Measurements from ENCODE around the gene ZEB1.

DNA sequence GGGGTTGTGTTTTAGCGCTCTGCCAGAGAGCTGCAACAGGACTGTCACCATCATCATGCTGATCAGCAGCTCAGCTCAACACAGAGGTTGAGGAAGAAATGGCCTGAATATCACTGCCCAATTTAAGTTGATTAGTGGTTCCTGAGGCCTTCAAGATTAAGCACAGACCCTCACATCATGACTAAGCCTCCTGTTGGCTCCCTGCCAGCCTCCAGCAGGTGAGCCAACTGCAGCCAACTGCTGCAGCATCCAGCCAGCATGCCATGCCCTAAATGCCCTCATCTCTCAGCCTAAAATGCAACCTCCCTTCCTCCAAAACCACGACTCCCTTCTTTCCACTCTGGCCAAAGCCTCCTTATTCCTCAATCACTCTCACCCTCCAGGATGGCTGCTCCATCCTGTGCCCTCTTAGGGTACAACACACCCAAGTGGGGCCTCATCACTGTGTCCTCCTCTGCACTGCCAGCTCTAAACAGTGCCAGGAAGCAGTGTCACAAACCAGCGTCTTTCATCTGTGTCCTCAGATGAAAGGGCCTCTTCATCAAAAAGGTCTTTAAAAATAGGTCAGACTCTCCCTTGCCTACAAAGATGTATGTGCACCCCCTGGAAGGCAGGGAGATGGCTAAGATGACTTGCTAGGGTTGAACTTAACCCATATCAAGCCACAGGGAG lies 259.3 kb downstream of the ZEB1 start:
- TF ChIP-seq RAD21 (IDR thresholded peaks at IDR 0.05 in 1 of 2, conservative IDR thresholded peaks at IDR 0.05 in 1 of 2; ENCODE audit: low read depth in 2 of 2, low read length in 2 of 2) (no peak), YY1 (IDR thresholded peaks at IDR 0.05; ENCODE audit: low read depth, low read length) (no peak), KDM1A (IDR thresholded peaks at IDR 0.05; ENCODE audit: borderline replicate concordance, low read length) (no peak), NRF1 (IDR thresholded peaks at IDR 0.05; ENCODE audit: low read depth, low read length) (no peak), POLR2AphosphoS5 (IDR thresholded peaks at IDR 0.05; ENCODE audit: low read depth, low read length) (no peak), TBP (IDR thresholded peaks at IDR 0.05; ENCODE audit: low read depth, low read length) (no peak), EZH2 (IDR thresholded peaks at IDR 0.05; ENCODE audit: low read depth, low read length, severe bottlenecking) (no peak), EP300 (IDR thresholded peaks at IDR 0.05; ENCODE audit: borderline replicate concordance in 1 of 2, low read depth in 2 of 2, low read length in 2 of 2) (no peak), HDAC2 (IDR thresholded peaks at IDR 0.05; ENCODE audit: borderline replicate concordance in 1 of 2, low read depth in 2 of 2, low read length in 2 of 2) (no peak), TCF12 (IDR thresholded peaks at IDR 0.05; ENCODE audit: low read depth, low read length) (no peak), POLR2A (IDR thresholded peaks at IDR 0.05; ENCODE audit: control extremely low read depth in 1 of 2, low read depth in 2 of 2, low read length in 2 of 2) (no peak)
- TF ChIP-seq, protein P1, sequence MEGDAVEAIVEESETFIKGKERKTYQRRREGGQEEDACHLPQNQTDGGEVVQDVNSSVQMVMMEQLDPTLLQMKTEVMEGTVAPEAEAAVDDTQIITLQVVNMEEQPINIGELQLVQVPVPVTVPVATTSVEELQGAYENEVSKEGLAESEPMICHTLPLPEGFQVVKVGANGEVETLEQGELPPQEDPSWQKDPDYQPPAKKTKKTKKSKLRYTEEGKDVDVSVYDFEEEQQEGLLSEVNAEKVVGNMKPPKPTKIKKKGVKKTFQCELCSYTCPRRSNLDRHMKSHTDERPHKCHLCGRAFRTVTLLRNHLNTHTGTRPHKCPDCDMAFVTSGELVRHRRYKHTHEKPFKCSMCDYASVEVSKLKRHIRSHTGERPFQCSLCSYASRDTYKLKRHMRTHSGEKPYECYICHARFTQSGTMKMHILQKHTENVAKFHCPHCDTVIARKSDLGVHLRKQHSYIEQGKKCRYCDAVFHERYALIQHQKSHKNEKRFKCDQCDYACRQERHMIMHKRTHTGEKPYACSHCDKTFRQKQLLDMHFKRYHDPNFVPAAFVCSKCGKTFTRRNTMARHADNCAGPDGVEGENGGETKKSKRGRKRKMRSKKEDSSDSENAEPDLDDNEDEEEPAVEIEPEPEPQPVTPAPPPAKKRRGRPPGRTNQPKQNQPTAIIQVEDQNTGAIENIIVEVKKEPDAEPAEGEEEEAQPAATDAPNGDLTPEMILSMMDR (IDR thresholded peaks at IDR 0.05; ENCODE audit: control extremely low read depth in 1 of 3, insufficient read depth in 1 of 3, low read depth in 1 of 3, low read length in 3 of 3) = no peak
- TF ChIP-seq, protein P2, sequence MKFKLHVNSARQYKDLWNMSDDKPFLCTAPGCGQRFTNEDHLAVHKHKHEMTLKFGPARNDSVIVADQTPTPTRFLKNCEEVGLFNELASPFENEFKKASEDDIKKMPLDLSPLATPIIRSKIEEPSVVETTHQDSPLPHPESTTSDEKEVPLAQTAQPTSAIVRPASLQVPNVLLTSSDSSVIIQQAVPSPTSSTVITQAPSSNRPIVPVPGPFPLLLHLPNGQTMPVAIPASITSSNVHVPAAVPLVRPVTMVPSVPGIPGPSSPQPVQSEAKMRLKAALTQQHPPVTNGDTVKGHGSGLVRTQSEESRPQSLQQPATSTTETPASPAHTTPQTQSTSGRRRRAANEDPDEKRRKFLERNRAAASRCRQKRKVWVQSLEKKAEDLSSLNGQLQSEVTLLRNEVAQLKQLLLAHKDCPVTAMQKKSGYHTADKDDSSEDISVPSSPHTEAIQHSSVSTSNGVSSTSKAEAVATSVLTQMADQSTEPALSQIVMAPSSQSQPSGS (IDR thresholded peaks at IDR 0.05; ENCODE audit: low read length) = no peak
